ENCODE results near the gene NKAIN4. TPM values are rescaled to one million over a fixed set of nuclear protein-coding genes. Genes with fewer than 3 reads are reported as not detected.

Gene NKAIN4
- total RNA-seq, 1 donor from 2014 or later = not detected

- DNase-seq = no peak
These were observed 63.4 kb downstream of the NKAIN4 start for GRCh38 chr20:63190828-63191227.

Other genes starting within 250 kb of the NKAIN4 start
- not detected in 2 replicates for gene BHLHE23, start 247.5 kb downstream of the NKAIN4 start, total RNA-seq
- 18.4 and 28.1 TPM in 2 replicates for gene YTHDF1, start 38.3 kb downstream of the NKAIN4 start, total RNA-seq
- gene BIRC7, start 18.6 kb downstream of the NKAIN4 start, total RNA-seq = not detected in 2 replicates
- gene ARFGAP1, start 18.4 kb upstream of the NKAIN4 start, total RNA-seq = 60.0 and 70.8 TPM in 2 replicates
- gene COL20A1, start 38.7 kb upstream of the NKAIN4 start, total RNA-seq = under 0.01 TPM in 1 of 2 replicates, not detected in the other
- gene CHRNA4, start 106.9 kb upstream of the NKAIN4 start, total RNA-seq = not detected in 2 replicates
- not detected in 2 replicates for gene KCNQ2, start 218.2 kb upstream of the NKAIN4 start, total RNA-seq
- gene EEF1A2, start 244.6 kb upstream of the NKAIN4 start, total RNA-seq = 5.0 and 5.3 TPM in 2 replicates

All from dermis blood vessel endothelial cell (primary cell).